Nephron progenitor cell (in vitro differentiated cells): ENCODE results near the gene TMEM94.

Experiments
- DNase-seq: peaks from one replicate; pipeline ENCODE4 v3.0.0; 2021
- H3K27ac Mint-ChIP-seq: 2 replicates; pipeline ENCODE4 v1.8.0; 2021; ENCODE audit warnings: mild to moderate bottlenecking, moderate library complexity, mixed read lengths
- H3K27me3 Mint-ChIP-seq: 2 replicates; pipeline ENCODE4 v1.8.0; 2021; ENCODE audit warnings: mild to moderate bottlenecking, low read depth, mixed read lengths; ENCODE audit not compliant: poor library complexity
- H3K36me3 Mint-ChIP-seq: 2 replicates; pipeline ENCODE4 v1.8.0; 2021; ENCODE audit warnings: low read depth, mixed read lengths
- H3K4me1 Mint-ChIP-seq: 2 replicates; pipeline ENCODE4 v1.8.0; 2021; ENCODE audit warnings: mixed read lengths
- H3K4me3 Mint-ChIP-seq: 2 replicates; pipeline ENCODE4 v1.8.0; 2021; ENCODE audit warnings: mild to moderate bottlenecking, moderate library complexity, mixed read lengths
- H3K9me3 Mint-ChIP-seq: 2 replicates; pipeline ENCODE4 v1.8.0; 2021; ENCODE audit warnings: mild to moderate bottlenecking, moderate library complexity, mixed read lengths
- CTCF ChIP-seq: fragments of 200-600 bp; sonication (generic); IDR thresholded peaks from 2 replicates; pipeline ENCODE4 v1.5.0; 2021; ENCODE audit warnings: antibody characterized with exemption

Gene TMEM94

GRCh38 chr17:75535871-75536270, 79.4 kb downstream of the TMEM94 start:
- no peak overlapping the region for H3K27ac Mint-ChIP-seq
- peaks cover 4% of the 10 kb centered on the region for H3K27me3 Mint-ChIP-seq
- no peaks in the 10 kb centered on the region for H3K9me3 Mint-ChIP-seq
- no peaks in the 10 kb centered on the region for H3K36me3 Mint-ChIP-seq
- peaks cover 22% of the 10 kb centered on the region for H3K4me1 Mint-ChIP-seq
- no peak overlapping the region for H3K4me3 Mint-ChIP-seq
- DNase-seq, result no peak
- TF ChIP-seq CTCF, result no peak

- no peak for DNase-seq
- Mint-ChIP-seq H3K9me3 (no peaks in the 10 kb centered on the region), H3K36me3 (no peaks in the 10 kb centered on the region), H3K27ac (no peak overlapping the region), H3K27me3 (peaks cover 9% of the 10 kb centered on the region), H3K4me1 (peaks cover 27% of the 10 kb centered on the region), H3K4me3 (no peak overlapping the region)
- TF ChIP-seq CTCF, result no peak
Measured at GRCh38 chr17:75536366-75536765, 79.9 kb downstream of the TMEM94 start.

GRCh38 chr17:75539967-75540729, 83.7 kb downstream of the TMEM94 start:
- no peak for TF ChIP-seq CTCF
- no peaks in the 10 kb centered on the region for H3K36me3 Mint-ChIP-seq
- no peak for DNase-seq
- H3K4me1 Mint-ChIP-seq, result peaks cover 51% of the 10 kb centered on the region
- no peak overlapping the region for H3K4me3 Mint-ChIP-seq
- peak overlapping the region; percentile 16 for H3K27ac Mint-ChIP-seq
- H3K27me3 Mint-ChIP-seq, result peaks cover 14% of the 10 kb centered on the region
- H3K9me3 Mint-ChIP-seq, result no peaks in the 10 kb centered on the region

GRCh38 chr17:75540923-75541503, 84.6 kb downstream of the TMEM94 start:
- DNase-seq, result no peak
- Mint-ChIP-seq H3K4me1 (peaks cover 56% of the 10 kb centered on the region), H3K27ac (peak overlapping the region; percentile 16), H3K36me3 (no peaks in the 10 kb centered on the region), H3K9me3 (no peaks in the 10 kb centered on the region), H3K27me3 (peaks cover 22% of the 10 kb centered on the region), H3K4me3 (no peak overlapping the region)
- TF ChIP-seq CTCF, result no peak

- Mint-ChIP-seq H3K27ac (no peak overlapping the region), H3K4me1 (peaks cover 56% of the 10 kb centered on the region), H3K4me3 (peak overlapping the region; percentile 23), H3K27me3 (peaks cover 28% of the 10 kb centered on the region), H3K36me3 (no peaks in the 10 kb centered on the region), H3K9me3 (no peaks in the 10 kb centered on the region)
- TF ChIP-seq CTCF, result no peak
- no peak for DNase-seq
Measured at GRCh38 chr17:75542229-75542628, 85.8 kb downstream of the TMEM94 start.
